ENCODE data around the gene TSBP1. TPM values are rescaled to one million over a fixed set of nuclear protein-coding genes. Genes with fewer than 3 reads are reported as not detected.
"Not testable (repeated sequence)": the region's sequence is repeated elsewhere in the genome, so short reads cannot be mapped to it uniquely, and the experiment has no call there.

TSBP1 gene
- total RNA-seq, 2 donors from 2014 or later: not detected

GRCh38 chr6:32355018-32355417, 16.7 kb downstream of the TSBP1 start:
- Mint-ChIP-seq H3K27me3 (peaks cover 8 to 19% of the 10 kb centered on the region in 2 donors), H3K9me3 (no peaks in the 10 kb centered on the region), H3K27ac (no peak overlapping the region), H3K4me3 (no peak overlapping the region), H3K36me3 (no peaks in the 10 kb centered on the region), H3K4me1 (ENCODE audit: low read depth in 2 of 2) (no peaks in the 10 kb centered on the region)
- ATAC-seq: no peak
- no peak for DNase-seq (ENCODE audit: low spot score)

GRCh38 chr6:32353348-32353747, 18.4 kb downstream of the TSBP1 start:
- no peaks in the 10 kb centered on the region for H3K36me3 Mint-ChIP-seq

DNA sequence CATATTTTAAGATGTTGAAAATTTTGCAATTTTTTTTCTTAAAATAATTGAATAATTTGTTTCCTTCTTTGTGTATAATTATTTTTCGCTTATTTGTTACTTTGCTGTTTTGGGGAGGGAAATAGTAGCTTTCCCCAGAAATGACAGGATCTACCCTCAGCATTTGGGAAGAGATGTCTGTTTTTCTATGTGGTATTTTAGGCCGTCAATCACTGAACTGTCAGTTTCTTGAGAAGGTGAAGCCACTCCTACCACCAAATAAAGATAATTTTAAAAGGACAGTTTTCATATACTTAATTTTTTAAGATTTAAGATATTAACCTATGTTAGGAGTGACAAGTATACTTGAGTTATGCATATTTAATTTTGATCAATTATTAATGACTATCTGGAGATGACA, 31.5 kb downstream of the TSBP1 start:
- Mint-ChIP-seq H3K27ac (no peak overlapping the region), H3K4me3 (no peak overlapping the region), H3K36me3 (no peaks in the 10 kb centered on the region), H3K9me3 (no peaks in the 10 kb centered on the region), H3K4me1 (ENCODE audit: low read depth in 2 of 2) (no peaks in the 10 kb centered on the region), H3K27me3 (peaks cover 0 to 2% of the 10 kb centered on the region in 2 donors)
- ATAC-seq: no peak
- DNase-seq (ENCODE audit: low spot score): no peak

More at GRCh38 chr6:32353348-32353747, 18.4 kb downstream of the TSBP1 start:
- Mint-ChIP-seq H3K4me1 (ENCODE audit: low read depth in 2 of 2) (no peaks in the 10 kb centered on the region), H3K9me3 (no peaks in the 10 kb centered on the region), H3K27me3 (peaks cover 16 to 34% of the 10 kb centered on the region in 2 donors), H3K27ac (no peak overlapping the region), H3K4me3 (no peak overlapping the region)
- ATAC-seq (no peak), DNase-seq (ENCODE audit: low spot score) (no peak)

DNA sequence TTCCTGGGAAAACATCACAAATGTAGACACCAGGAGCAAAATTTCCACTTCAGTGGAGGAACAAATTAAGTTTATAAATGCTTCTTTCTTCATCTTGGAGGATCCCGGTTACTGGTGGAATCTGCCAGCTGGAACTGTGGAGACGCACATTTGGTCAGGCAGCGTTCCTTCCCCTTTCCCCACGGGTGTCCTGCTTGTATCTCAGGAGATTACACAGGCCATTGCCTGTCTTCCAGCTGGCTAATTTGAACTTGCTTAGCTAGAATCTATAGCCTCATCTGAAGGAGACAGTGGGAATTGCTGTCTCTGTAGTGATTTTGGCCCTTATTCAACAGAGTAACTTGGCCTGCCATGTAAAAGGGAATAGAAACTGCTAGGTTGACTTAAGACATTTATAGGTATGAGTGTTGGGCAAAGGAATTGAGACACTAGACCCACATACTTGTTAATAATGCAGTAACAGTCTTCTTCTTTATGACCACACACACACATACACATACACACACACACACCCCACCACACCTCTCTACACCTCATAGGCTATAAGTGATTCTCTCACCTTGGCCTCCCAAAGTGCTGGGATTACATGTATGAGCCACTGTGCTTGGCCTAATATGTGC, 34.4 kb downstream of the TSBP1 start:
- ATAC-seq (no peak), DNase-seq (ENCODE audit: low spot score) (no peak)
- Mint-ChIP-seq H3K9me3 (no peaks in the 10 kb centered on the region), H3K36me3 (no peaks in the 10 kb centered on the region), H3K4me3 (no peak overlapping the region), H3K27me3 (peaks cover 0 to 9% of the 10 kb centered on the region in 2 donors), H3K27ac (no peak overlapping the region), H3K4me1 (ENCODE audit: low read depth in 2 of 2) (no peaks in the 10 kb centered on the region)

DNA sequence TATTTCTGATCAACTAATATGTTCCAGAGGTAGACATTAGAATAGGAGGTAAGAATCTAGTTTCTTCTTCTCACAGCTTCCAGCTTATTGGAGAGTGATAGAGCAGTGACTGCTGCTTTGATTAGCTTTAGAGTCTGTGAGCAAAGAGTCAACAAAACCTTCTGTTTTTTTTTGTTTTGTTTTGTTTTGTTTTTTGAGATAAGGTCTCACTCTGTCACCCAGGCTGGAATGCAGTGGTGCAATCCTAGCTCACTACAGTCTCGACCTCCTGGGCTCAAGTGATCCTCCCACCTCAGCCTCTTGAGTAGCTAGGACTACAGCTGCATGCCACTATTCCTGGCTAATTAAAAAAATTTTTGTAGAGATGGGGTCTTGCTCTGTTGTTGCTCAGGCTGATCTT, 39.3 kb downstream of the TSBP1 start:
- ATAC-seq (no peak), DNase-seq (ENCODE audit: low spot score) (no peak)
- no peaks in the 10 kb centered on the region for H3K4me1 Mint-ChIP-seq (ENCODE audit: low read depth in 2 of 2)
- H3K27ac Mint-ChIP-seq: no peak overlapping the region
- H3K9me3 Mint-ChIP-seq: no peaks in the 10 kb centered on the region
- no peak overlapping the region for H3K4me3 Mint-ChIP-seq
- H3K27me3 Mint-ChIP-seq: peaks cover 0 to 9% of the 10 kb centered on the region in 2 donors
- no peaks in the 10 kb centered on the region for H3K36me3 Mint-ChIP-seq

GRCh38 chr6:32329141-32329540, 42.6 kb downstream of the TSBP1 start:
- Mint-ChIP-seq H3K9me3 (no peaks in the 10 kb centered on the region), H3K4me1 (ENCODE audit: low read depth in 2 of 2) (peaks cover 9 to 19% of the 10 kb centered on the region in 2 donors), H3K27me3 (peaks cover 15 to 16% of the 10 kb centered on the region in 2 donors), H3K4me3 (no peak overlapping the region), H3K36me3 (no peaks in the 10 kb centered on the region), H3K27ac (no peak overlapping the region)
- DNase-seq (ENCODE audit: low spot score) (no peak), ATAC-seq (no peak)

DNA sequence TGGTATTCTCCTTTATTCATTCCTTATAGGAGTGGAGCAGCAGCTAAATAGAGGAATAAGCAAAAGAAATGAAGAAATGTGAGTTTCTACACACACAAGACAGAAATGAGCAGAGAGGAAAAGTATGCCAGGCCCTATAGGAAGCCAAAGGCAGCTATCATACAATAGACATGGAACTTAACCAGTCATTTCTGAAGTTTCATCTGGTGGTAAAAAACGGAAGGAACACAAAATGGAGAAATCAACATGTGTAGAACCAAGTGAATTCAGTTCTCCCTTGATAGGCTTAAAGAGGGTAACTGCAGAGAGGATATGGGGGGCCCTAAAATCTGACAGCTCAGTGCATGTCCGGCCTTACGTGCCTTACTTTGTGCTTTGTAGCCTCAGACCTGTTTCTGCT, 44.6 kb downstream of the TSBP1 start:
- peak in 1 of 2 donors; percentile 54 for ATAC-seq
- Mint-ChIP-seq H3K36me3 (no peaks in the 10 kb centered on the region), H3K4me1 (ENCODE audit: low read depth in 2 of 2) (peaks cover 9 to 19% of the 10 kb centered on the region in 2 donors), H3K27ac (no peak overlapping the region), H3K27me3 (peaks cover 16 to 18% of the 10 kb centered on the region in 2 donors), H3K4me3 (peak overlapping the region; percentile 9), H3K9me3 (no peaks in the 10 kb centered on the region)
- no peak for DNase-seq (ENCODE audit: low spot score)

- no peaks in the 10 kb centered on the region for H3K9me3 Mint-ChIP-seq
- no peak overlapping the region for H3K27ac Mint-ChIP-seq
- no peak for ATAC-seq
- no peak overlapping the region for H3K4me3 Mint-ChIP-seq
- no peak for DNase-seq (ENCODE audit: low spot score)
- H3K27me3 Mint-ChIP-seq: peaks cover 11 to 12% of the 10 kb centered on the region in 2 donors
- no peaks in the 10 kb centered on the region for H3K4me1 Mint-ChIP-seq (ENCODE audit: low read depth in 2 of 2)
- H3K36me3 Mint-ChIP-seq: no peaks in the 10 kb centered on the region
Observed at GRCh38 chr6:32318501-32318900, 53.2 kb downstream of the TSBP1 start.

DNA sequence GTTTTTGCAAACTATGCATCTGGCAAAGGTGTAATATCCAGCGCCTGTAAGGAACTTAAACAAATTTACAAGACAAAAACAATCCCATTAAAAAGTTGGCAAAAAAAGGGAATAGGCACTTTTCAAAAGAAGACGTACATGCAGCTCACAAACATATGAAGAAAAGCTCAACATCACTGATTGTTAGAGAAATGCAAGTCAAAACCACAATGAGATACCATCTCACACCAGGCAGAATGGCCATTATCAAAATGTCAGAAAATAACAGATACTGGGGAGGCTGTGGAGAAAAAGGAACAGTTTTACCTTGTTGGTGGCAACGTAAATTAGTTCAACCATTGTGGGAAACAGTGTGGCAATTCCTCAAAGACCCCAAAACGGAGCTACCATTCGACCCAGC, 54.2 kb downstream of the TSBP1 start:
- H3K36me3 Mint-ChIP-seq: no peaks in the 10 kb centered on the region
- ATAC-seq: no peak
- H3K9me3 Mint-ChIP-seq: no peaks in the 10 kb centered on the region
- H3K4me3 Mint-ChIP-seq: no peak overlapping the region
- no peak for DNase-seq (ENCODE audit: low spot score)
- no peak overlapping the region for H3K27ac Mint-ChIP-seq
- H3K27me3 Mint-ChIP-seq: peaks cover 6 to 8% of the 10 kb centered on the region in 2 donors
- H3K4me1 Mint-ChIP-seq (ENCODE audit: low read depth in 2 of 2): no peaks in the 10 kb centered on the region

- Mint-ChIP-seq H3K9me3 (no peaks in the 10 kb centered on the region), H3K36me3 (no peaks in the 10 kb centered on the region), H3K27ac (no peak overlapping the region), H3K4me3 (no peak overlapping the region), H3K27me3 (peaks cover 14 to 37% of the 10 kb centered on the region in 2 donors), H3K4me1 (ENCODE audit: low read depth in 2 of 2) (no peaks in the 10 kb centered on the region)
- DNase-seq (ENCODE audit: low spot score) (no peak), ATAC-seq (no peak)
Observed at GRCh38 chr6:32313964-32314363, 57.7 kb downstream of the TSBP1 start.

GRCh38 chr6:32298632-32299336, 72.9 kb downstream of the TSBP1 start:
- peaks cover 11 to 15% of the 10 kb centered on the region in 2 donors for H3K27me3 Mint-ChIP-seq
- no peaks in the 10 kb centered on the region for H3K36me3 Mint-ChIP-seq
- no peak for DNase-seq (ENCODE audit: low spot score)

DNA sequence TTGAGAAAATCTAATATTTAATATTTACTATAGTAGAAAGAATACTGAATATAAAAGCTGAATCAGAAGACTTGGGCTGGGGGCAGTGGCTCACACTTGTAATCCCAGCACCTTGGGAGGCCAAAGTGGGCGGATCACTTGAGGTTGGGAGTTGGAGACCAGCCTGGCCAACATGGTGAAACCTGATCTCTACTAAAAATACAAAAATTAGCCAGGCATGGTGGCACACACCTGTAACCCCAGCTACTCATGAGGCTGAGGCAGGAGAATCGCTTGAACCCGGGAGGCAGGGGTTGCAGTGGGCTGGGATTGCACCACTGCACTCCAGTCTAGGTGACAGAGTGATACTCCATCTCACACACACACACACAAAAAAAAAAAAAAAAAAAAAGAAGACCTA, 76.7 kb downstream of the TSBP1 start:
- peaks cover 32 to 38% of the 10 kb centered on the region in 2 donors for H3K27me3 Mint-ChIP-seq
- not testable (repeated sequence) for H3K27ac Mint-ChIP-seq; H3K4me3 Mint-ChIP-seq; DNase-seq (ENCODE audit: low spot score); H3K36me3 Mint-ChIP-seq; H3K9me3 Mint-ChIP-seq; ATAC-seq; H3K4me1 Mint-ChIP-seq (ENCODE audit: low read depth in 2 of 2)

More at GRCh38 chr6:32298632-32299336, 72.9 kb downstream of the TSBP1 start:
- ATAC-seq: no peak
- Mint-ChIP-seq H3K4me1 (ENCODE audit: low read depth in 2 of 2) (no peaks in the 10 kb centered on the region), H3K27ac (no peak overlapping the region), H3K4me3 (no peak overlapping the region), H3K9me3 (no peaks in the 10 kb centered on the region)

- ATAC-seq (no peak), DNase-seq (ENCODE audit: low spot score) (no peak)
- no peaks in the 10 kb centered on the region for H3K9me3 Mint-ChIP-seq
- no peaks in the 10 kb centered on the region for H3K4me1 Mint-ChIP-seq (ENCODE audit: low read depth in 2 of 2)
- H3K4me3 Mint-ChIP-seq: no peak overlapping the region
- H3K27me3 Mint-ChIP-seq: peaks cover 32 to 38% of the 10 kb centered on the region in 2 donors
- no peak overlapping the region for H3K27ac Mint-ChIP-seq
- no peaks in the 10 kb centered on the region for H3K36me3 Mint-ChIP-seq
Observed at GRCh38 chr6:32294566-32294965, 77.1 kb downstream of the TSBP1 start.

DNA sequence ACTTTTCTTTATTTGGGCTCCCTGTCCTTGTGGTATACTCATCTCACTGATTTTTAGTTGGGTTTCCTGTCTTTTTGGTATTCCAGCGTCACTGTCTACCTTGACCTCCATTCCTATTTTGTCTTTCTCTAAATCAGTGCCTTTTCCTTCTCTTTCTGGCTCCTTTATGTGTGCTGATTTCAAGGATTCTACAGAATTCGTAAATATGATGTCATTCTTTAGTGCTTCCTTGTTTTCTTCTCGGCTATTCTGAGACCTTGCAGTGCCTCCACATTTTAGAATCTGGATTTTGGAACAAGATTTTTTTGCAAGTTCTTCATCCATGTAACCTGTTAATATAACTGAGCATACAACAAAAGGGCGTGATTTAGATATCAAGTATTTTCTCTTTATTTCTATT, 78.0 kb downstream of the TSBP1 start:
- peaks cover 27 to 34% of the 10 kb centered on the region in 2 donors for H3K27me3 Mint-ChIP-seq
- no peak overlapping the region for H3K27ac Mint-ChIP-seq
- H3K4me3 Mint-ChIP-seq: no peak overlapping the region
- H3K9me3 Mint-ChIP-seq: no peaks in the 10 kb centered on the region
- no peak for ATAC-seq
- DNase-seq (ENCODE audit: low spot score): no peak
- no peaks in the 10 kb centered on the region for H3K36me3 Mint-ChIP-seq
- no peaks in the 10 kb centered on the region for H3K4me1 Mint-ChIP-seq (ENCODE audit: low read depth in 2 of 2)
